Measurements from ENCODE around the gene HERPUD2. TPM values are rescaled to one million over a fixed set of nuclear protein-coding genes. Genes with fewer than 3 reads are reported as not detected.

Gene HERPUD2
- total RNA-seq, 4 donors from 2014 or later: 12.2 to 27.8 (median 24.7) TPM

- no peak for ATAC-seq
- no peaks in the 10 kb centered on the region for H3K27me3 ChIP-seq
- peaks cover 11 to 19% of the 10 kb centered on the region in 2 donors for H3K4me1 ChIP-seq
- no peak overlapping the region for H3K27ac ChIP-seq
- in situ Hi-C loops (cut with MboI; ENCODE audit: low sequenced_read_pairs in 4 of 4) (no loop called here), intact Hi-C loops (cut with DNase I; ENCODE audit: low total_unique reads) (no loop called here)
- TF ChIP-seq POLR2A (IDR thresholded peaks at IDR 0.05) (no peak), CTCF (IDR thresholded peaks at IDR 0.05 in 4 of 5, conservative IDR thresholded peaks at IDR 0.05 in 1 of 5) (no peak)
- H3K36me3 ChIP-seq: no peaks in the 10 kb centered on the region
- H3K4me3 ChIP-seq: no peak overlapping the region
- DNase-seq: no peak
- no peaks in the 10 kb centered on the region for H3K9me3 ChIP-seq
Observed at GRCh38 chr7:35726654-35727053, 31.7 kb upstream of the HERPUD2 start.

- no peak for ATAC-seq
- H3K27ac ChIP-seq: no peak overlapping the region
Observed at GRCh38 chr7:35725280-35725680, 30.3 kb upstream of the HERPUD2 start.

GRCh38 chr7:35723011-35723410 lies 28.1 kb upstream of the HERPUD2 start:
- H3K27ac ChIP-seq: no peak overlapping the region

More at GRCh38 chr7:35725280-35725680, 30.3 kb upstream of the HERPUD2 start:
- H3K27me3 ChIP-seq: no peaks in the 10 kb centered on the region
- no peak overlapping the region for H3K4me3 ChIP-seq
- no peaks in the 10 kb centered on the region for H3K36me3 ChIP-seq
- no peak for TF ChIP-seq CTCF (IDR thresholded peaks at IDR 0.05 in 4 of 5, conservative IDR thresholded peaks at IDR 0.05 in 1 of 5)
- no peak for TF ChIP-seq POLR2A (IDR thresholded peaks at IDR 0.05)
- in situ Hi-C loops (cut with MboI; ENCODE audit: low sequenced_read_pairs in 4 of 4): no loop called here
- intact Hi-C loops (cut with DNase I; ENCODE audit: low total_unique reads): no loop called here
- peaks cover 13 to 21% of the 10 kb centered on the region in 2 donors for H3K4me1 ChIP-seq
- no peaks in the 10 kb centered on the region for H3K9me3 ChIP-seq
- DNase-seq: peak in 1 of 2 donors; percentile 18

GRCh38 chr7:35722054-35722849 lies 27.3 kb upstream of the HERPUD2 start:
- ATAC-seq (no peak), DNase-seq (no peak)
- no peak overlapping the region for H3K27ac ChIP-seq
- H3K9me3 ChIP-seq: no peaks in the 10 kb centered on the region
- in situ Hi-C loops (cut with MboI; ENCODE audit: low sequenced_read_pairs in 4 of 4) (loop anchor here in 1 of 4 donors (25.0 kb wide), 2 partner anchors 90 to 615 kb away; partner anchors contain the start of gene SEPTIN7), intact Hi-C loops (cut with DNase I; ENCODE audit: low total_unique reads) (no loop called here)
- H3K4me3 ChIP-seq: no peak overlapping the region
- peaks cover 12 to 32% of the 10 kb centered on the region in 2 donors for H3K4me1 ChIP-seq
- TF ChIP-seq POLR2A (IDR thresholded peaks at IDR 0.05) (no peak), CTCF (IDR thresholded peaks at IDR 0.05 in 4 of 5, conservative IDR thresholded peaks at IDR 0.05 in 1 of 5) (no peak)
- H3K27me3 ChIP-seq: no peaks in the 10 kb centered on the region
- no peaks in the 10 kb centered on the region for H3K36me3 ChIP-seq

More at GRCh38 chr7:35723011-35723410, 28.1 kb upstream of the HERPUD2 start:
- intact Hi-C loops (cut with DNase I; ENCODE audit: low total_unique reads): no loop called here
- no peak for DNase-seq
- ATAC-seq: no peak
- H3K27me3 ChIP-seq: no peaks in the 10 kb centered on the region
- H3K4me3 ChIP-seq: no peak overlapping the region
- no peaks in the 10 kb centered on the region for H3K9me3 ChIP-seq
- in situ Hi-C loops (cut with MboI; ENCODE audit: low sequenced_read_pairs in 4 of 4): loop anchor here in 1 of 4 donors (25.0 kb wide), 2 partner anchors 89 to 614 kb away; partner anchors contain the start of gene SEPTIN7
- H3K4me1 ChIP-seq: peaks cover 8 to 30% of the 10 kb centered on the region in 2 donors
- H3K36me3 ChIP-seq: no peaks in the 10 kb centered on the region
- TF ChIP-seq POLR2A (IDR thresholded peaks at IDR 0.05): no peak

- intact Hi-C loops (cut with DNase I; ENCODE audit: low total_unique reads): no loop called here
- Histone ChIP-seq H3K36me3 (no peaks in the 10 kb centered on the region), H3K9me3 (no peaks in the 10 kb centered on the region), H3K27ac (no peak overlapping the region), H3K4me3 (no peak overlapping the region), H3K27me3 (no peaks in the 10 kb centered on the region), H3K4me1 (peaks cover 19 to 42% of the 10 kb centered on the region in 2 donors)
- no peak for ATAC-seq
- in situ Hi-C loops (cut with MboI; ENCODE audit: low sequenced_read_pairs in 4 of 4): loop anchor here in 1 of 4 donors (25.0 kb wide), 2 partner anchors 91 to 616 kb away; partner anchors contain the start of gene SEPTIN7
- TF ChIP-seq POLR2A (IDR thresholded peaks at IDR 0.05): no peak
- no peak for TF ChIP-seq CTCF (IDR thresholded peaks at IDR 0.05 in 4 of 5, conservative IDR thresholded peaks at IDR 0.05 in 1 of 5)
- no peak for DNase-seq
Observed at GRCh38 chr7:35721288-35721687, 26.4 kb upstream of the HERPUD2 start.
